Inflammatory macrophage treated with lipopolysaccharide for 4 hours (primary cell): ENCODE measurements around the gene ITGB3BP.

ENCODE experiments used
- DNase-seq: peaks from one replicate; pipeline ENCODE4 v3.0.0-alpha.2; 2020

Gene ITGB3BP

DNA sequence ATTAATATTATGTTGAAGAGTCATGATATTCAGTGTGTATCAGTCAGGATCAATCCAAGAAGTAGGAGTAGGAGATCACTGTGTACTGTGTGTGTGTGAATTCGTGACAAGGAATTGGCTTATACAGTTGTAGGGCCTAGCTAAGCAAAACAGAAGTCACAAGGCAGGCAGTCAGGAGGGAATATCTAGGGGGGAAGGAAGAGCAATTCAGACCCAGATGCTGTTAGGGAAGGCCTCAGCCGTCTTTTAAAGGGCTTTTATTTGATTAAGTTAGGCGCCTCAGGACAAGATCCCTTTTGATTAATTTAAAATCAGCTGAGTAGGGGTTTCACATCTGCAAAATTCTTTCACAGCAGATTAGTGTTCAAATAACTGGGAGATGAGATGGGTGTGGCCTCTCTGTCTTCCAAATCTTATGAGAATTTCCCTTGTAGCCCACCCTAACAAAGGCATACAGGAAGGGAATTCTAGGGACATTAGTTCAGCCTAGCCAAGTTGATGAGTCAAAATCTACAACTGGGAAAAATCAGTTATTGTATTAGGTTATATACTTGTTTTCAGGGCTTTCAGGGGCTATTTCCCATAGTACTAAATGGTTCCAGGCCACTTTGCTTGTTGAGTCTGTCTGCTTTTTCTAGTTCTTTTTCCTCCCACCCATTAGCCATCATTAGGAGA is 108.2 kb downstream of the ITGB3BP start:
- DNase-seq = no peak

DNA sequence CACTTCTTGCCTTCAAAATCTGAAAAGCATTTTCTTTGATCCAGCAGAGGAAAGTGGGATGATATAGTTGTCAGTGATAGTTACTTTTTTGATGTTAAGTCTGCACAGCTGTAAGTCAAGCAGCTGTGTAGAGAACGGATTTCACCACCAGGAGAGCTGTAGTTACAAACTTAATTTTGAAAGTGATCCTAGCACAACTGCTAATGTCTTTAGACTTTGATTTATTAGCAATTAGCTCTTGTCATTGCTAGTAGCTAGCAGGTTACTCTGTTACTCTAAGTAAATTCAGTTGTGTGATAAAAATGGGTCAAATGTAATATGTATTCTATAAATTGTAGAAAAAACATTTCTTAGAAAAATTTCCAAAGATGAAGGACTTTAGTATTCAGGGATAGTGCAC is 109.6 kb downstream of the ITGB3BP start:
- DNase-seq = no peak

DNA sequence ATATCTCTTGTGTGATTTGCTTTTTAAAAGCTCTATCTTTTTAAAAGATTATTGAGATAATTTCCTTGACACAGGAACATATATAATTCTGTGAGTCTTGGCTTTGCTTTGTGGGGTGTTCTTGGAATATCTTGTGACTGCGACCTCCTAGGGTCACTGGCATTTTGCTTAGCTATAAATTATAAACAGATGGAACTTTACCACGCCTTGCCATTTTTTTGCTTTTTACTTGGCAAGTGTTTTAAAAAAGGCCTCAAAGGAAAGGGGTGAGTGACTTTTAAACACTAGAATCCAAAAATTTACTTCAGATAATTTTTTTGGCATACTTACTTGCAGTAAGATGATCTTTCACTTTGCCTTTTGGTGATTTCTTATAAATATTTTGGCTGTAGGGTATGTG is 112.0 kb downstream of the ITGB3BP start:
- no peak for DNase-seq

DNA sequence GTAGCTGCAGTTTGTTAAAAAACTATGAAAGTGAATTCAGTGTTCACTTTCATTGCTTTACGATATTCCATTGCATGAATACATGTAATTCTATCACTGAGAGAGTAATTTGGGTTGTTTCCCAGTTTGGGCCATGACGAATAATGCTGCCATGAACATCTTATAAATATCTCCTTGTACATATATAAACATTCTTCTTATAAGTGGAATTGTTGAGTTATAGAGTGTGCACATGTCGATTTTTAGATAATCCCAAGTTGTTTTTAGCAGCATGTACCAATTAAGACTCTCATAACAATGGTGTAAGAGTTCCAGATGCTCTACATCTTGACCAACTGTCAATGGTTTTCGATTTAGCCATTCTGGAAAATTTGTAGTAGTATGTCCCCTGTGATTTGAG is 114.7 kb downstream of the ITGB3BP start:
- DNase-seq = no peak

DNA sequence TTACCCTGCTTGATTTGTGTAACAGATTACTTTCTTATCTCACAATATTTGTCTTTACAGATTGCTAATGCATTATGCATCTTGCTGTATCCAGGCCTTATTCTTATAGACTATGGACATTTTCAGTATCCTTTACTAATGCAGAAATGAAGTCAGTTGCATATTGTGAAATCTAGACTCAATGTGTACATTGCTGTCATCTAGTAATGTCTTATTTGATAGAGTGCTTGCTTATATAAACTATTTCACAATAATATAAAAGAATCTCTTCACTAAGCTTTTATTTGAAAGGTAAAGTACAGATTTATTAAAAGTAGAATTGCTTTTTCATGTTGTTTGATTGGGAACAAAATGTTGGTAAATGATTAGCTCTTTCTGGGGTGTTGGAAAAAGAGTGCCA is 116.0 kb downstream of the ITGB3BP start:
- no peak for DNase-seq

DNA sequence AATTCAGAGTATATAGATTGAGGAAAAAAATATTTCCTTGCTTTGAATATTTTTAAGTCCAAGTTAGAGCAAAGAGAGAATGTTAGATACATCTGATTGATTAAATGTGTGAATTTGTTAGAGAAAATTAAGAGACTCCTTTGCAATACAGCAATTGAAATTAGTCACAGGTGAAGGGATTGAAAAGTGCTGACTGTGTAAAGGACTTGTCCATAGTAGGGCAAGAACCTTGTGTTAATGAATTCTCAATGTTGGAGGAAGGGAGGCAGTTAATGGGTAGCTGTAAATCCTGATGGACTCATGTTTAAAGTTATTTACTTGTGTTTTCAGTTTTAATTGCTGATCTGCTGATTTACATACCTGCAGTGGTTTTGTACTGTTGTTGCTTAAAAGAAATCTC is 117.0 kb downstream of the ITGB3BP start:
- no peak for DNase-seq

DNA sequence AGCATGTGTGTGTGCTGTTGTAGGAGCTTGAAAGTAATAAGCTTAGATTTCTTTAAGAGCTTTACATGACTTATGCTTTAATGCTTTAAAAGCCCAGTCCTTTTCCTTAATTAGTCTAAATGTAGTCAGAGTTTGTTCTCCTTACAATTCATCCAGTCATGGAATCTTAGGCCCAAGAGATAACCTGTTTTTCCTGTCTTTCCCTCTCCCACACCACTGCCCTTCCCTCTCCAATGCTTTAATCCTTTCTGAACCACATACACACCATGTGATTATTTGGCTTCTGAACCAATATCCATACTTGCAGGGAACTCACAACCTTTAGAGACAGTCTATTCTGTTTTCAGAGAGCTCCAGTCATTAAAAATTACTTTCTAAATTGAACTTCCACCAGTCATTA is 118.0 kb downstream of the ITGB3BP start:
- DNase-seq = no peak

DNA sequence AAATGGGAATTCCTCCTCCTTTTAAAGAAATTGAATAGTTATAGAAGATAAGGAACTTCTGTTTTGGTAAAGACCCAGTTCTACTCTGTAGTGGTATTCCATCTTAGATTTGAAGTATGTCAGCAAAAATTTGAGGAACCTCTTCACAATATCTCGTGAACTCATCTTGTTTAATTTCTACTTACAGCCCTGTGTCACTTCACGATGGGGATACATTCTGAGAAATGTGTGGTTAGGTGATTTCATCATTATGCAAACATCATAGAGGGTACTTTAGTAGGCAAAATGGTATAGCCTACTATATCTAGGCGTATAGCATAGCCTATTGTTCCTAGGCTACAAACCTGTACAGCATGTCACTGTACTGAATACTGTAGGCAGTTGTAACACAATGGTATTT is 119.6 kb downstream of the ITGB3BP start:
- DNase-seq = peak; percentile 67

DNA sequence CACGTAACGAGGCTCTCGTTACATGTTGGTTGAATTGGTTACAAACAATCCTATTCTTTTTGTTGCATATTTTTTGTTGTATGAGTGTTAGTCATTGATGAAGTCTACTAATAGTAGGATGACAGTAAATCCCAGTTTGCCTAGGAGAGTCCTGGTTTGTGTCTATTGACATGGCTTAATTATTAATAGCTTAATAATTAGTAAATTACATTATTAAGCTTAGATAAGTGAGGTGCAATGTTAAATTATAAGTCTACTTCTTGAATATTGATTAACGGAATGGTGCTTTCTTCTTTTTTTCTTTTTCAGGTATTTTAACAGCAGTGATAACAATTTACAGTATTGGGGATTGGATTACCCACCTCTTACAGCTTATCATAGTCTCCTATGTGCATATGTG is 121.1 kb downstream of the ITGB3BP start:
- no peak for DNase-seq
